GM18511 (cell line): ENCODE measurements around the gene LPAR1.

Experiments
- ATAC-seq: cut with Tn5 transposase; IDR thresholded peaks from one replicate; pipeline ENCODE4 v1.9.1; 2021; ENCODE audit warnings: mild to moderate bottlenecking, moderate library complexity; ENCODE audit not compliant: unreplicated experiment

Gene LPAR1

DNA sequence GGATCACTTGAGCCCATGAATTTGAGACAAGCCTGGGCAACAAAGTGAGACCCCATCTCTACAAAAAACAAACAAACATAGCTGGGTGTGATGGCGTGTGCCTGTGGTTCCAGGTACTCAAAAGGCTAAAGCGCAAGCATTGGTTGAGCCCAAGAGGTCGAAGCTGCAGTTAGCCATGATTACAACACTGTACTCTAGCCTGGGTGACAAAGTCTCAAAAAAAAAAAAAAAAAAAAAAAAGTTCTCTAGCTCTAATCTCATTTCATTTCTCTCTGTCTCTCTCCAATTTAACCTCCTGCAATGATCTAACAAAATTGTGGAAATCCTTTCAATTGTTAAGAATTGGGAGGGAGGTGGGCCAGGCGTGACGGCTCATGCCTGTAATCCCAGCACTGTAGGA is 33.3 kb downstream of the LPAR1 start:
- no peak for ATAC-seq

DNA sequence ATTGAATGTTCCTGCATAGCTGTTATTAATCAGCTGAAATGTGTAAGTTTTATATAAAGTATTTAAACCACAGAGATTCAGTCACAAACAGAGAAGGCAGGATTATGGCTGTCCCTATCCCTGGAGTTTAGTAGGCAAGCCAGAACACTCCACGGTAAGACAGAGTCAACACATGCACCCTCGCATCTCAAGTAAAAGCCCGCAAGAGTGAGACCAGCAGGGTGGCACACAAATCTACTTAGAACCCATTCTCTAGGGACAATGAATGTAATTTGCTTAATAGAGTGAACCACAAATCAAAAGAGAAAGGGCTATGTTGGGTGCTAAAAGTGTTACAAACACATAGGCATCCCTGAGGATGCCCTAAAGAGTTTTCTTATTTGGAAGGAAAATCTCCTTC is 35.1 kb downstream of the LPAR1 start:
- no peak for ATAC-seq

GRCh38 chr9:111001526-111001925 is 36.7 kb downstream of the LPAR1 start:
- no peak for ATAC-seq

DNA sequence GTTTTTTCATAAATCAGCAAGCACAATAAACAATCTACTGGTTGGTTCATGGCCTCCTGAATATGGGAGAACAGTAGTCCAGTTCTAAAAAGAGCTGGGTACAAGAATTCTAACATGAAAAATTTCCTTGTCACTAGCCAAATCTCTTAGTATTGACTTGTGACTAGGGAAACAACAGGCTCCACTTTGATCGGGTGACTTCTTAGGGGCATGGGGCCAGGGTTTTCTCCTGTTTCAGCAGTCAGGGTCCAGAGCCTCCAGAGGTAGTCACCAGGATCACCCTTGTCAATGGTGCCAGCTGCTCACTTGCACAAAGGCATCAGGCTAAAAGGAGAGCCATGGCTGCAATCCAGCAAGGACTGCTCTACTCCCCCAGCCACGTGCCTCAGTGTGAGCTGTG is 38.1 kb downstream of the LPAR1 start:
- ATAC-seq: no peak

GRCh38 chr9:110999379-110999778 is 38.9 kb downstream of the LPAR1 start:
- no peak for ATAC-seq

DNA sequence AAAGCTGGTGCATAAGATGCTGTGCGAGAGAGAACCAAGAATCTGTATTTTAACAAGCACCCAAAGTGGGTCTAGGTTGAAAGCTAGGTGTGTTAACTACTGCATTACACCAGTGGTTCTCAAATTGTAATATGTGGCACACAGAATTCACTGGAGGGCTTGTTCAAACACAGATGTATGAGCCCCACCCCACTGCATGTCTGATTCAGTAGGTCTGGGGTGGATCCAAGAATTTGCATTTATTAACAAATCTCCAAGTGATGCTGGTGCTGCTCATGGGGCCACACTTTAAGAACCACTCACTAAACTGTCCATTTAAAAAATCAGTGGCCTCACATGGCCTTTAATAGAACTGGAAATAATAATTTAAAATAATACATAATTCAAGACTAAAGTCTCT is 40.4 kb downstream of the LPAR1 start:
- ATAC-seq: no peak

- no peak for ATAC-seq
These were observed 41.6 kb downstream of the LPAR1 start for GRCh38 chr9:110996436-110997220.

DNA sequence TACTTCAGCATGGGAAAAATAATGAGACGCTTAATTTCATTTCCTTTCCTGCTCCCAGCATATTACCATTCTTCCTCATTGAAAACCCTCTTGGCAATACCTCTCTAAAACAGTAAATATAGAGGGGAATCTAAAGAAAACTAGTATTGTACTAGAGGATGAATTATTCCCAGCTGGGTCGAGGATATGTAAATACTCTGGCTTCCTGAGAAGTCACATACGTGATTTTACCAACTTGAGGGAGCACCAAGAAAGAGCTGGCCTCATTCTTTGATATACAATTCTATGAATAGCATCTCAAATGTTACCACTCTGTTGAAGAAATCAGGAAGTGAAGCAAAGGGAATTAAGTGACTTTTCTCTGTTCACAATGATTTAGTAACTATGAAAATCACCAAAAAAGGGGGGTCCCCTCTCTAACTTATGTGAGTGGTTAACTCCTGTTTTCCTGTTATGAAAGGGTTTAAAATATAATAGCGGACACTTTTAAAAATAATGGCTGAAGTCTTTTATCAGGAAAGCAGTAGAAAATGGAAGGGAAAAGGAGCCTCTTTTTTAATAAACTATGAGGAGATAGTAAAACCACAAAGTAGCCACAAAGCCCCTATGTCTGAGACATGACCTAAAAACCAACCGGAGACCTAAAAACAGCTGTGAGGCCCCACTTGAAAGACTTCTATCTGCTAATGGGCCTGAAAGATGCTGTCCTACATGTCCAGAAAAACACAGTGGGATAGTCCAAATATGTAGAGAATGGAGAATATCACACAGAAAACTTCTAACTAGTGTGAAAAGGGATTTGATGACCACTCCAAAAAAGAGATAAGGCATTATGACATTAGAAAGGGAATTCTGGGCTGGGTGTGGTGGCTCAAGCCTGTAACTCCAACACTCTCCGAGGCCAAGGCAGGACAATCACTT is 42.6 kb downstream of the LPAR1 start:
- peak; percentile 43 for ATAC-seq

GRCh38 chr9:110994771-110995241 is 43.5 kb downstream of the LPAR1 start:
- peak; percentile 60 for ATAC-seq

- no peak for ATAC-seq
These were observed 47.8 kb downstream of the LPAR1 start for GRCh38 chr9:110990481-110990880.

DNA sequence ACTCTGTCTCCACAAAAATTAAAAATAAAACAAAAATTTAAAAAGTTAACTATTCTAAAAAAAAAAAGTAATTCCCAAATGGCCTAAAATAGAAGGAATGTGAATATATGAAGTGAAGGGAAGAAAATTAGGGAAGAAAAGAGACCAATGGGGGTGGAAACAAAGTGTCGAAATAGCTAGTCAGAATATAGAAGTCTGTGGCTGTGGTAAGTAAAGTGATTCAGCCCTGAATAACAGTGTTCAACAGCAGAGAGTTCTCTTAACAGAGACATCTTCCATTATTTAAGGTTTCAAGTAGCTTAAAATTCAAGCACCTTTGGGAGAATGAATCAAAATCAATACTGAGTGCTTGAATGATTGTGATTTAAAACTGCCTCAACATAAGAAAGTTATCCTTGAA is 51.7 kb downstream of the LPAR1 start:
- ATAC-seq: no peak

- ATAC-seq: no peak
These were observed 53.3 kb downstream of the LPAR1 start for GRCh38 chr9:110984890-110985437.

DNA sequence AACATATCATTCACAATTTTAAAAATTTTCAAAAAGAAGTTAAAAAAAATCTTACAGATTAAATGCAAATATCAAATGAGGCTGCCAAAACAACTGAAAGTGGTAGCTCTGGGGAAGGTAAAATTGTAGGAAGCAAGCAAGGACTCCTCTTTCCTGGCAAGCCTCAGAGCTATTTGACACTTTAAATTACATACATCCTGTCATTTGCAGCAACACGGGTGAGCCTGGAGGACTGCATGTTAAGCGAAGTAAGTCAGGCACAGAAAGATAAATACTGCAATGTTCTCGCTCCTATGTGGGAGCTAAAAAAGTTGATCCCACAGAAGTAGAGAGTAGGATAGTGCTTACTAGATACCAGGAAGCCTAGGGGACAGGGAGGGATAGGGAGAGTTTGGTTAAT is 58.0 kb downstream of the LPAR1 start:
- no peak for ATAC-seq

DNA sequence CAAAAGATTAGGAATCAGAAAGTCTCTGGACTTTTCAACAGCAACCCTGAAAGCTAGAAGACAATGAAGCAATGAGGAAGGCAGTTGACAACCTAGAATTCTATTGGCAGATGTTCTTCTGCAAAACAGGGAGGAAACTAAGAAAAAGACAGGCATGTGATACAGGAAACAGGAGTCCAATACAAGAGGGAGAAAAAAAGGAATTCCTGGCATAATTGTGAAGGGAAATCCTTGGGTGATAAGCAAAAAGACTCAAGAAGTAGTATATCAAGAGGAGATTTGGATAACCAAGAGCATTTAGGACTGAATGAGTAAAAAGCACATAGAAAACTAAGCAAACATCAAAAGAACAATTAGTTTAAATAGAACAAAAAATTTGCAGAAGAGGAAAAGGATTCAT is 58.6 kb downstream of the LPAR1 start:
- no peak for ATAC-seq

GRCh38 chr9:110978516-110978915 is 59.8 kb downstream of the LPAR1 start:
- no peak for ATAC-seq

DNA sequence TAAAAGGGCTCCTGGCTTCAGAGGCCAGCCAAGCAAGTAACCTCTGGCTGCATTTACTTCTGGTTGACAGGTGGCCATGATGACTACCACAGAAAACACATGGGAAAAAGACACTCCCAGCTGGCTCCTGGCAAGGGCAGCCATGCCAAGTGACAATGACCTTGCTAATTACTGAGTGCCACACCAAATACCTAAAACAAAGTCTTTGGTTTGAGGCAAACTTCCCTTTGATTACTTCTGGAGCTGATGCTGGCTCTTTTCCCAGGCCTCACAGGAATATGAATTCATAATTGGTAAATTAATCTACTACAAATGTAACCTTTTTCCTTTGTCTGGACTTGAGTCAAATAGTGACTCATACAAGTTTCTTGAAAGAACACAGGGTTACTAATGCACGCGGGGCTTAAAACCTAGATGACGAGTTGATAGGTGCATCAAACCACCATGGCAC is 61.0 kb downstream of the LPAR1 start:
- no peak for ATAC-seq

DNA sequence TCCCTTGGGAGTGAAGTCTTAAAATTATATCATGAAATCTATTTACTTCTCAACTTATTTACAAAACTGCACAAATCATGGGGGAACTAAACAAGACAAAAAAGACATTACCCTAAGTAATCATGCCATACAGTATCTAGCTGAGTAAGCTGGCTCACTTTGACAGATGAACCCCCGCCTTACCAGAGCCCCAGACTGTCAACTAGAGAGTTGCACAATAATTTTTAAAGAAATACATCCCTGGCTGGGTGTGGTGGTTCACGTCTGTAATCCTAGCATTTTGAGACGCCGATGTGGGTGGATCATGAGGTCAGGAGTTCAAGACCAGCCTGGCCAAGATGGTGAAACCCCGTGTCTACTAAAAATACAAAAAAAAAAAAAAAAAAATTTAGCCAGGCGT is 62.3 kb downstream of the LPAR1 start:
- no peak for ATAC-seq

DNA sequence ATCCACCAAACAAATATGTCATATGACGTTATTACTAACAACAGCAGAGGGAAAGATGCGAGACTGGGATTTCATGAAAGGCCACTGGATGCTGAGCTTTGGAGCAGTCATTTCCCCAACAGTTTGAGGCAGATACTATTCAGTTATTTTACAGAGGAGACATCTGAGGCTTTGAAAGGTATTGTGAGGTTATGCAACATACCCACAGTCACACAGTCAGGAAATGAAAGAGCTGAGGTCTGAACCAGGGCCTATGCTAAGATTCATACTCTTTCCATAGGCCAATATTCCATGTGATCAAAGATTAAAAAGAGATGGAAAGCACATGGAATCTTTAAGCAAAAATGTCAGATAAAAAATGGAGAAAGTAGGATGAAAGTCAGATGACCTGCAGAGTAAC is 63.0 kb downstream of the LPAR1 start:
- no peak for ATAC-seq

DNA sequence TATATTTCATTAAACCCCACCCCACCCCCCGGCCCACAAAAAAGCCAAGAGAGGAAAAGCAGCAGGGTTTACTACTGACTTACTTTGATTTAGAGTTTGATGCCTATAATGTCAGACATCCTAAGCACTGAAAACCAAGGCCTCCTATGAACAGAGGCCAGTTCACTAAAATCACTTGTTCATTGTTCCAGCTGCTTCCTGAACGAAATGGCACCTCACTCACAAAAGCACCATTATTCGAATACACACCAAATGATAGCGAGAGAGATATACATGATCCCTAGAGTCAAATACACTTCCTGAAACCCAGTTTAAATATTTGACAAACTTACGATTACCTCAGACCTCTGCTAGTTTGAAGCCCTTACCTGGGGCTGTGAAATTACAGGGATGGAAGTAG is 66.6 kb downstream of the LPAR1 start:
- ATAC-seq: no peak

GRCh38 chr9:110971234-110971633 is 67.0 kb downstream of the LPAR1 start:
- ATAC-seq: no peak

GRCh38 chr9:110969971-110970386 is 68.3 kb downstream of the LPAR1 start:
- ATAC-seq: no peak

DNA sequence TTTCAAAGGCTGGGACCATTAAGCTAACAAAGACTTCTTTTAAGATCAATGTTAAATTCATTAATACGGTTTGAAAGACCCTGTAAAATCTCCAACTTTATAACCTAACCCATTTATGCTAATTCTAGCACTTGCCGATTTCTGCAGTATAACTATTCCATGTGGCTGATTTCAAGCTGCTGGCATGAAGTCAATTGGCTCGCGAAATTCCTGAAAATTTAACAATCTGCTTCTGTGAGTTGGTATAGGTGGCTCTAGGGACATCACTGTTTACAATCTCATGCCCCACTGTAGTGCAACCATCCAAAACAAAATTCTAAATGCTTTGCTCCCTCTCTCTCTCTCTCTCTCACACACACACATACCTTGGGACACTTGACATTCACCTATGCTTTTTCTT is 70.2 kb downstream of the LPAR1 start:
- ATAC-seq: no peak
